Uterus (tissue), 2 donors: Measurements from ENCODE around the gene PRUNE2.

Source experiments
- CTCF ChIP-seq, 4 experiments: fragments of 200-600 bp in 2 of 4; fragments of 450-650 bp in 2 of 4; sonication (generic) in 2 of 4; IDR thresholded peaks; one replicate each; pipeline ENCODE4 v1.5.1; 2016 to 2019; ENCODE audit warnings: antibody characterized with exemption in 4 of 4, mild to moderate bottlenecking in 2 of 4, moderate library complexity in 1 of 4
- POLR2A ChIP-seq, 2 donors: fragments of 450-650 bp; IDR thresholded peaks; one replicate each; pipeline ENCODE4 v1.6.1; 2016; ENCODE audit warnings: antibody characterized with exemption in 2 of 2, mild to moderate bottlenecking in 1 of 2, moderate library complexity in 1 of 2

GRCh38 chr9:76693912-76694311, 212.0 kb downstream of the PRUNE2 start:
- no peak for TF ChIP-seq CTCF (IDR thresholded peaks at IDR 0.05)
- TF ChIP-seq POLR2A (IDR thresholded peaks at IDR 0.05): no peak
